ENCODE measurements around the gene OSBPL3. TPM values are rescaled to one million over a fixed set of nuclear protein-coding genes. Genes with fewer than 3 reads are reported as not detected.

The OSBPL3 gene
- total and polyA plus RNA-seq, 2 donors (not counting 3 experiments of a cell fraction or from before 2014, with no cell fraction given) = 7.5 to 27.1 TPM

DNA sequence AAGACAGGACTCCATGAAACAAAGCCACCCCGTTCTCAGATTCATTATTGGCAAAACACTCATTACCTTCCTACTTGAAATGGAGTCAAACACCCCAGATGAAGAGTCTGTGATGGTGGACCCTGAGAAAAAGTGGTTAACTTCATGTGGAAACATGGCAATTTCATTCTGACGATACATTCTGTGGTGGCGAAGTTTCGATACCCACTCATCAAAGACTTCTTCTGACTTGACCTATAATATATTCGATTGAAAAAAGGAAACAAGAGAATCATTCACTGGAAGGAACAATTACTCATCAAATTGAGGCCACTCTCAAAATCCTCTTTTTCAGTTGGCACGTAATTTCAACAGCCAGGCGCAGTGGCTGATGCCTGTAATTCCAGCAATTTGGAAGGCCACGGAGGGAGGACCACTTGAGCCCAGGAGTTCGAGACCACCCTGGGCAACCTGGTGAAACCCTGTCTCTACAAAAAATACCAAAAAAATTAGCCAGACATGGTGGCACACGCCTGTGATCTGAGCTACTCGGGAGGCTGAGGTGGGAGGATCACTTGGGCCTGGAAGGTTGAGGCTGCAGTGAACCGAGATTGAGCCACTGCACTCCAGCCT lies 113.9 kb downstream of the OSBPL3 start:
- Histone ChIP-seq H3K4me3 (replicated peaks in 1 of 3; ENCODE audit: insufficient read depth in 1 of 3, low read depth in 1 of 3, low read length in 3 of 3) (no peak overlapping the region), H3K79me2 (ENCODE audit: control insufficient read depth, insufficient read depth, low read length) (no peaks in the 10 kb centered on the region), H3K9me3 (replicated peaks; ENCODE audit: control insufficient read depth, insufficient read depth, low read length) (no peaks in the 10 kb centered on the region), H4K20me1 (replicated peaks; ENCODE audit: control insufficient read depth, extremely low read depth, insufficient read depth, low read length) (no peaks in the 10 kb centered on the region), H3K9me1 (replicated peaks; ENCODE audit: control insufficient read depth, extremely low read depth, insufficient read depth, low read length) (no peaks in the 10 kb centered on the region), H2AFZ (ENCODE audit: low read depth, low read length) (no peak overlapping the region), H3K9ac (replicated peaks; ENCODE audit: extremely low read depth, insufficient read depth, low read length) (no peak overlapping the region), H3K4me1 (ENCODE audit: control insufficient read depth, extremely low read depth, insufficient read depth, low read length) (peaks cover 2% of the 10 kb centered on the region), H3K27ac (ENCODE audit: insufficient read depth, low read depth, low read length) (no peak overlapping the region), H3K4me2 (ENCODE audit: insufficient read depth, low read length) (no peak overlapping the region), H3K27me3 (ENCODE audit: control insufficient read depth in 2 of 2, insufficient read depth in 2 of 2, low read length in 2 of 2) (no peaks in the 10 kb centered on the region), H3K36me3 (ENCODE audit: control insufficient read depth in 2 of 2, extremely low read depth in 1 of 2, insufficient read depth in 2 of 2, low read length in 2 of 2) (peaks cover 0 to 11% of the 10 kb centered on the region in 2 experiments)
- no TSS peak for BruUV-seq (replicated peaks)
- dilution Hi-C loops (cut with MboI; ENCODE audit: extremely low pct_ligation_motif_present, low sequenced_read_pairs) = no loop called here
- TF ChIP-seq, protein P1, sequence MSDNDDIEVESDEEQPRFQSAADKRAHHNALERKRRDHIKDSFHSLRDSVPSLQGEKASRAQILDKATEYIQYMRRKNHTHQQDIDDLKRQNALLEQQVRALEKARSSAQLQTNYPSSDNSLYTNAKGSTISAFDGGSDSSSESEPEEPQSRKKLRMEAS (IDR thresholded peaks at IDR 0.05; ENCODE audit: insufficient read depth, insufficient read length) = no peak
- no peak for TF ChIP-seq JUN (IDR thresholded peaks at IDR 0.05; ENCODE audit: borderline replicate concordance, insufficient read depth, insufficient read length, low read depth)
- no peak for TF ChIP-seq MYC (IDR thresholded peaks at IDR 0.05; ENCODE audit: low read depth, low read length)
- FAIRE-seq (no peak), DNase-seq (ENCODE audit: low read depth, low spot score) (no peak)
- CTCF ChIA-PET = no interaction called here
- POLR2A ChIA-PET = no interaction called here
- intact Hi-C loops (cut with micrococcal nuclease) = no loop called here

- no peaks in the 10 kb centered on the region for H4K20me1 ChIP-seq (replicated peaks; ENCODE audit: control insufficient read depth, extremely low read depth, insufficient read depth, low read length)
- H3K4me2 ChIP-seq (ENCODE audit: insufficient read depth, low read length) = no peak overlapping the region
- no TSS peak for BruUV-seq (replicated peaks)
- H3K36me3 ChIP-seq (ENCODE audit: control insufficient read depth in 2 of 2, extremely low read depth in 1 of 2, insufficient read depth in 2 of 2, low read length in 2 of 2) = peaks cover 0 to 5% of the 10 kb centered on the region in 2 experiments
- H2AFZ ChIP-seq (ENCODE audit: low read depth, low read length) = no peak overlapping the region
- H3K4me3 ChIP-seq (replicated peaks in 1 of 3; ENCODE audit: insufficient read depth in 1 of 3, low read depth in 1 of 3, low read length in 3 of 3) = no peak overlapping the region
- ChIA-PET POLR2A (no interaction called here), CTCF (no interaction called here)
- H3K27me3 ChIP-seq (ENCODE audit: control insufficient read depth in 2 of 2, insufficient read depth in 2 of 2, low read length in 2 of 2) = no peaks in the 10 kb centered on the region
- no peak for DNase-seq (ENCODE audit: low read depth, low spot score)
- TF ChIP-seq GATA2 (IDR thresholded peaks at IDR 0.05; ENCODE audit: insufficient read depth, insufficient read length, low read depth, low read length) (no peak), POLR2A (IDR thresholded peaks at IDR 0.05; ENCODE audit: low read depth, low read length) (no peak), FOS (IDR thresholded peaks at IDR 0.05; ENCODE audit: borderline replicate concordance, insufficient read depth, low read length) (no peak), JUN (IDR thresholded peaks at IDR 0.05; ENCODE audit: borderline replicate concordance, insufficient read depth, insufficient read length, low read depth) (no peak), EZH2 (IDR thresholded peaks at IDR 0.05; ENCODE audit: borderline replicate concordance, low read depth, low read length, severe bottlenecking) (no peak), MYC (IDR thresholded peaks at IDR 0.05; ENCODE audit: low read depth, low read length) (no peak), POLR2AphosphoS5 (IDR thresholded peaks at IDR 0.05; ENCODE audit: insufficient read depth, low read depth, low read length) (no peak)
- TF ChIP-seq, protein P1 (IDR thresholded peaks at IDR 0.05; ENCODE audit: insufficient read depth, insufficient read length) = no peak
- TF ChIP-seq, protein P2, sequence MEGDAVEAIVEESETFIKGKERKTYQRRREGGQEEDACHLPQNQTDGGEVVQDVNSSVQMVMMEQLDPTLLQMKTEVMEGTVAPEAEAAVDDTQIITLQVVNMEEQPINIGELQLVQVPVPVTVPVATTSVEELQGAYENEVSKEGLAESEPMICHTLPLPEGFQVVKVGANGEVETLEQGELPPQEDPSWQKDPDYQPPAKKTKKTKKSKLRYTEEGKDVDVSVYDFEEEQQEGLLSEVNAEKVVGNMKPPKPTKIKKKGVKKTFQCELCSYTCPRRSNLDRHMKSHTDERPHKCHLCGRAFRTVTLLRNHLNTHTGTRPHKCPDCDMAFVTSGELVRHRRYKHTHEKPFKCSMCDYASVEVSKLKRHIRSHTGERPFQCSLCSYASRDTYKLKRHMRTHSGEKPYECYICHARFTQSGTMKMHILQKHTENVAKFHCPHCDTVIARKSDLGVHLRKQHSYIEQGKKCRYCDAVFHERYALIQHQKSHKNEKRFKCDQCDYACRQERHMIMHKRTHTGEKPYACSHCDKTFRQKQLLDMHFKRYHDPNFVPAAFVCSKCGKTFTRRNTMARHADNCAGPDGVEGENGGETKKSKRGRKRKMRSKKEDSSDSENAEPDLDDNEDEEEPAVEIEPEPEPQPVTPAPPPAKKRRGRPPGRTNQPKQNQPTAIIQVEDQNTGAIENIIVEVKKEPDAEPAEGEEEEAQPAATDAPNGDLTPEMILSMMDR (IDR thresholded peaks at IDR 0.05; ENCODE audit: extremely low read depth in 1 of 2, insufficient read depth in 1 of 2, low read depth in 1 of 2, low read length in 2 of 2) = no peak
- H3K27ac ChIP-seq (ENCODE audit: insufficient read depth, low read depth, low read length) = no peak overlapping the region
- no peak for FAIRE-seq
- H3K79me2 ChIP-seq (ENCODE audit: control insufficient read depth, insufficient read depth, low read length) = no peaks in the 10 kb centered on the region
- H3K9me3 ChIP-seq (replicated peaks; ENCODE audit: control insufficient read depth, insufficient read depth, low read length) = no peaks in the 10 kb centered on the region
- no peaks in the 10 kb centered on the region for H3K4me1 ChIP-seq (ENCODE audit: control insufficient read depth, extremely low read depth, insufficient read depth, low read length)
- dilution Hi-C loops (cut with MboI; ENCODE audit: extremely low pct_ligation_motif_present, low sequenced_read_pairs) (no loop called here), intact Hi-C loops (cut with micrococcal nuclease) (no loop called here)
- H3K9me1 ChIP-seq (replicated peaks; ENCODE audit: control insufficient read depth, extremely low read depth, insufficient read depth, low read length) = no peaks in the 10 kb centered on the region
- H3K9ac ChIP-seq (replicated peaks; ENCODE audit: extremely low read depth, insufficient read depth, low read length) = no peak overlapping the region
Observed at GRCh38 chr7:24864214-24864817, 115.7 kb downstream of the OSBPL3 start.

Measured in endothelial cell of umbilical vein (primary cell).